ACHN (cell line): ENCODE measurements around the gene MMS22L.

Experiments
- DNase-seq: peaks from one replicate; pipeline ENCODE4 v3.0.0-alpha.2; 2015
- in situ Hi-C: cut with HindIII; loops from 2 replicates; pipeline ENCODE4 v1.10.0; 2017; ENCODE audit warnings: low sequenced_read_pairs, low pct_ligation_motif_present, low pct_unique_long_range_greater_than_20kb

MMS22L gene, protein sequence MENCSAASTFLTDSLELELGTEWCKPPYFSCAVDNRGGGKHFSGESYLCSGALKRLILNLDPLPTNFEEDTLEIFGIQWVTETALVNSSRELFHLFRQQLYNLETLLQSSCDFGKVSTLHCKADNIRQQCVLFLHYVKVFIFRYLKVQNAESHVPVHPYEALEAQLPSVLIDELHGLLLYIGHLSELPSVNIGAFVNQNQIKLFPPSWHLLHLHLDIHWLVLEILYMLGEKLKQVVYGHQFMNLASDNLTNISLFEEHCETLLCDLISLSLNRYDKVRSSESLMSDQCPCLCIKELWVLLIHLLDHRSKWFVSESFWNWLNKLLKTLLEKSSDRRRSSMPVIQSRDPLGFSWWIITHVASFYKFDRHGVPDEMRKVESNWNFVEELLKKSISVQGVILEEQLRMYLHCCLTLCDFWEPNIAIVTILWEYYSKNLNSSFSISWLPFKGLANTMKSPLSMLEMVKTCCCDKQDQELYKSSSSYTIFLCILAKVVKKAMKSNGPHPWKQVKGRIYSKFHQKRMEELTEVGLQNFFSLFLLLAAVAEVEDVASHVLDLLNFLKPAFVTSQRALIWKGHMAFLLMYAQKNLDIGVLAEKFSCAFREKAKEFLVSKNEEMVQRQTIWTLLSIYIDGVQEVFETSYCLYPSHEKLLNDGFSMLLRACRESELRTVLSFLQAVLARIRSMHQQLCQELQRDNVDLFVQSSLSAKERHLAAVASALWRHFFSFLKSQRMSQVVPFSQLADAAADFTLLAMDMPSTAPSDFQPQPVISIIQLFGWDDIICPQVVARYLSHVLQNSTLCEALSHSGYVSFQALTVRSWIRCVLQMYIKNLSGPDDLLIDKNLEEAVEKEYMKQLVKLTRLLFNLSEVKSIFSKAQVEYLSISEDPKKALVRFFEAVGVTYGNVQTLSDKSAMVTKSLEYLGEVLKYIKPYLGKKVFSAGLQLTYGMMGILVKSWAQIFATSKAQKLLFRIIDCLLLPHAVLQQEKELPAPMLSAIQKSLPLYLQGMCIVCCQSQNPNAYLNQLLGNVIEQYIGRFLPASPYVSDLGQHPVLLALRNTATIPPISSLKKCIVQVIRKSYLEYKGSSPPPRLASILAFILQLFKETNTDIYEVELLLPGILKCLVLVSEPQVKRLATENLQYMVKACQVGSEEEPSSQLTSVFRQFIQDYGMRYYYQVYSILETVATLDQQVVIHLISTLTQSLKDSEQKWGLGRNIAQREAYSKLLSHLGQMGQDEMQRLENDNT

DNA sequence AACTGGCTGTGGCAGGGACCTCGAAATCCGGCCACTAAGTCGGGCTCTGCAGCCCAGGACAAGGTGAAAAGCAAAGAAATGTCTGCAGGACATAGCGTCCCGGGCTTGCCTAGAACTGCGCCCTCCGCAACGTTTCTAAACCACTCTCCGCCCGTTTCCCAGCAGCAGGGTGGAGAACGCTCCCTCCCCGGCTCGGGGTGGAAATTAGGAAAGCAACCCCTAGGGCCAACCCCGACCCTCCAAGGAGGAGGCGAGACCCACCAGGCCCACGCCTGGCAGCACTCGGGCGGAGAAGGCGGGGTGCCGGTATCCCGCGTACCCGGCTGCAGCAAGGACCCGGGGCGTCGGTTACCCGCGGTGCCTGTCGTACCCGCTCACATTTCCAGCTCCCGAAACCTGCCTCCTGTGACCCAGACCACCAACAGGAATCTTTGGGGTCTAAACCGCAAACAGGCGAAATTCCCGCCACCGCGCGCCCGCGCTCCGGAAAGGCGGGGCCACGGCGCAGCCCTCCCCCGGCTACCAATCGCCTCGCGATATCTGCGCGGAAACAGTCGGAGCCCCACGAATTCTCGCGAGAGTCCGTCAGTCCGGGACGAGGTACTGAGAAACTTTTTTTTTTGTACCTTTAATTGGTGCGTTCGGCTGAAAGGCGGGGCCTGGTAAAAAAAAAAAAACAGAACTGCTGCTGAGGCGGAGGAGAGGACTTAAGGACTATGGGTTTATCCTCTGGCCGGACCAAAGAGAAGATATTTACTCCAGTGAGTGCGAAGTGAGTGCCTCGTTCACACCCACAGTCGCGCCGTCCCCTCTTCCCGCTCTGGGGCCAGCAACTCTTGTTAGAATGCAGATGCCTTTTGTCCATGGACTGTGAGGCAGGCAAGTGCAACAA is at the start of gene MMS22L:
Gene MMS22L, minus strand, starts transcription at position 491 of the 892 bp plus-strand sequence. CDS start 739 bp downstream, outside the sequence.
- in situ Hi-C loops = no loop called here
- DNase-seq = peak; percentile 90

DNA sequence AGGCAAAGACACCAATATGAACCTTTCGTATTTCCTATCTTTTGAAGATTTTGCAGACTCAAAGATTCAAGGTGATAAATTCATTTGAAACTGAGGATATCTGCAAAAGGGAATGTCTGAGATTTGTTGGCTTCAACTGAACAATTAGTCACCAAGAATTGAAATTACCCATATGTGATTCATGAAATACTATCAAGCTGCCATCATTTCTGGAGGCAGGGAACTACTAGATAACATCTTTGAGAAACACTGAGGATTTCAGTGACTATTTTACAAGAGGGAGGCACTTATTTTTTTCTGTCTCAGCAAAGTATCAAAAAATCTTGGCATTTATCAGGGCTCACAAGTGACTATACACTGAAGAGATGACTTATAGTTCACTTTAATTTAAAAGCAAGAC is 39.8 kb upstream of the MMS22L start:
- no peak for DNase-seq
- in situ Hi-C loops = no loop called here

DNA sequence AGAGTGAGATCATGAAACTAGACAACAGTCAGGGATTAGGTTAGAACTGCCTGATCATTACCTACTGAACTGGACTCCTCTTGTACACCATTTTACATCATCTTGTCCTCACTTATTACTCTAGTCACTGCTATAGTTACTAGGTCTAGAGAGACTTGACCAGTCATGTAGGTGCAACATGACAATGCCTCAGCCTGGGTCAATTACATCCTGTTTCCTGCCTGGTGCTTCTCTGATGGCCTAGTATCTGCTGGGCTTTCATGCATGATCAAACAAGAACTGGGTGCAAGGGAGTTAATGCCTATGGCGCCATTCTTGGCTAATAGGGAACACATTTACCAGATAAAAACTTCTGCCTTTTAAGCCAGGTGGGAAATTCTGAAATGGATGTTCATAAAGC is 39.2 kb upstream of the MMS22L start:
- no peak for DNase-seq

DNA sequence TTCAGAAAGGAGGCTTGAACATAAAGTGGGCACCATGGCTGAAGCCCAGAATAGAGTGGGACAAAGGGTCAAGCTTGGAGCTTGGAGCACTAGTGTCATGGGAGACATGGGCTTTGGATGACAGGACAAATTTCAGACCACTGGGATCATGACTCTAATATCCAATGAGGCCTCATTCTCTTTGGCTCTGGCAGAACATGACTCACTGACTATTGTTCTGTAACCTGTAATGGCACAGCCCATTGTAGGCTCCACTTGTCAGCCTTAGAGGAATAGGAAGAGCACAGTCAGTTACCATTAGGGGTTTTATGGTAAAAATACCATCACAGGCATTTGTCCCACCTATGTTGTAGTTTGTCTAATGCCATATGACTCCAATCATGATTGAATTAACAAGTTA is 34.0 kb upstream of the MMS22L start:
- in situ Hi-C loops = no loop called here
- DNase-seq = no peak

More for the DNA sequence above, 39.2 kb upstream of the MMS22L start:
- in situ Hi-C loops = no loop called here

DNA sequence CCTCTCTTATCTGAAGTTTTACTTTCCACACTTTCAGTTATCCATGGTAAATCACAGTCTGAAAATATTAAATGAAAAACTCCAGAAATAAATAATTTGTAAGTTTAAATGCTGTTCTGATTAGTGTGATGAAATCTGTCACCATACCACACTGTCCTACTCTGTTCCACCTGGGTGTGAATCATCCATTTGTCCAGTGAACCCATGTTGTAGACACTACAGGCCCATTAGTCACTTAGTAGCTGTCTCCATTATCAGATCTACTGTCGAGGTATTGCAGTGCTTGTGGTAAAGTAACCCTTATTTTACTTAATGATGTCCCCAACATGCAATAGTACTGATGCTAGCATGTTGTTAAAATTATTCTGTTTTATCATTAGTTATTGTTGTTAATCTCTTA is 29.2 kb upstream of the MMS22L start:
- in situ Hi-C loops = no loop called here
- no peak for DNase-seq

DNA sequence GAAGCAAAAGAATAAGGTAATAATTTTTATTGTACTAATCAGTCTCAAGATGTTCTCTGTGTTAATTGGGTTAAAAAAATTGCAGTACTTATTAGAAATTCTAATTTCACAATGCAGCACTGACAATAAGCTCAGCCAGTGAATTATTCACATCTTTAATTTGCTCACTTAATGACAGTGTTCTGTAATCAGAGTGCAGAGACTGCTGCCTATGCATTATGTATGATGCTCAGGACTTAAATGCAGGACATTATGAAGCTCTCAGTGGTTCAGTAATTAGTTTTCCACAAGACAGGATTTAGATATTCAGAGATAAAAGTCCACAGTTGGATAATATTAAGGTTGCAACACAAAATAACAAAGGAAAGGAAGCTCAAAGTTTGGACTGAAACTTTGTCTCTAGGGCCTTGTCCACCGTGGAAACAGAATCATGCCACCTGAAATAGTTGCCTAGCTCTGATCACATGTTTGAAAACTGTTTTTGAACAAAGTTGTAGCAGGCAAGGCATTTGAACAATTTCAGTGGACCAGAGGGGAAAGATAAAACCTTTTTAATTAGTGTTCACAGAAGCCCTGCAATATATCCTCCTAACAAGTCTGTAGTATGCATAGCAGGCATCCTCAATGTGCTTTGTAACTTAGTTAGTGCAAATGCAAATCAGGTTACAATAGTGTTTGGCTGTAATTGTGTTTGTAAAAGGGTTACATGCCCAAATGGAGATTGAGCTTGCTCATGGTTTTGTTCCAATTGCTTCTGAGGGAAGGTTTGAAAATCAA is 23.7 kb upstream of the MMS22L start:
- in situ Hi-C loops = no loop called here
- no peak for DNase-seq

DNA sequence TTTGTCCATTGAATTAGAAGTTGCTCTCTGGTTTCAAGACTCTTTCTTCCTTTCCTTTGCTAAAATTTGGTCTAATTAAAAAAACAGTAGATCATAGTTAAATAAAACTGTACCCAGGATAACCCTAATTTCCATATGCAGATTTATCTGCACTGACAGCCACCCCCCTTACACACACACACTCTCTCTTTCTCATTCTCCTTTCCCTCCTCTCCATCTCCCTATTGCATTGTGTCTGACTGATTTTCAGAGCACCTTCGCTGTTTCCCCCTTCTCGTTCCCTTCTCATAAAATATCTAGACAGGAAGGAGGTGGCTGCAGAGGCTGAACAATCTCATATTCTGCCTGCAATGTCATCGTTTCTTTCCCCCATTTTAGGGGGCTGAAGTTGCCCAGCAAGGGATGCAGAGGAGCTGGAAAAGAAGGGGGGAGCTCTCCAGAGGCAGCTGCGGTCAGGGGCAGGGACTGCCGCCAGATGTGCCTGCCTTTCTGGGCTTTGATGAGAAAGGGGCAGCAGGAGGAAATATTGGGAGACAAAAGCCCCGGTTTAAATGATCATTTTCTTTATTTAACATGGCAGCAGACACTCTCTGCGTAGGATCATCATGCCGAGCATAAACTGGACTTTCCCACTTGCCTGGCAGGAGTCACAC is 22.5 kb upstream of the MMS22L start:
- in situ Hi-C loops = no loop called here
- no peak for DNase-seq

DNA sequence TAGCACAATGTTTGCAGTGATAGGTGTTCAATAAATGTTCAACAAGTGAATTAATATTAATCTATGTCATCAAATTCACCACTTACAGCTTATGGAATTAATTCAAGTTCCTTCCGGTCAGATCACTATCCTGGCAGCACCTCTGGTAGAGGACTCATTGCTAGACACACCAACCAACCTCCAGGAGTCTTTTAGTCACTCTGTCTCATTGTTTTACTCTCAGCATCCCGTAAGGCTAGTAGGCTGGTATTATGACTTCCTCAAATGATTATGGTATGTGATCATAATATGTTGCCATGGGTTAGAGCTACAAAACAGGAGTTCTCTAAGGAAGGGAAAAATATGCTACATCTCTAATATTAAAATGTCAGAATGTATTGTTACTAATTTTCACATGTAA is 21.7 kb upstream of the MMS22L start:
- in situ Hi-C loops = no loop called here
- no peak for DNase-seq

DNA sequence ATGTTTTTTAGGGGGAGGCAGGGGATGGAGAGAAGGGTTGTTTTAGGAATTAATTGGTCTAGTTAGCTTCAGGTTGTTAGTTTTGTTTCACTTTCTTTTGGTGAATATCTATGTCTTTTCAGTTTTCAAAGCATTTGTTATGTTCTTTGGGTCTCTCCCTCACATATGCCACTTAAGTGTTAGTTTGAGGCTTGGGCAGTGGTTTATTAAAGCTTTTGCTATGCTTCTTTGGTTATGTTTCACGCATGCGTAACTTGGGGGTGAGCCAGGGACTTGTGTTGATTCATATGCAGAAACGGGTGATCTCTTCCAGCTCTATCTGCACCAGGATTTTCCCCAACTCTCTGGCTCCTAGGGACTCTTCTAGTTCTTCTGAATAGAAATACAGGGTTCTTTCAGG is 11.4 kb upstream of the MMS22L start:
- in situ Hi-C loops = no loop called here
- DNase-seq = peak; percentile 28

DNA sequence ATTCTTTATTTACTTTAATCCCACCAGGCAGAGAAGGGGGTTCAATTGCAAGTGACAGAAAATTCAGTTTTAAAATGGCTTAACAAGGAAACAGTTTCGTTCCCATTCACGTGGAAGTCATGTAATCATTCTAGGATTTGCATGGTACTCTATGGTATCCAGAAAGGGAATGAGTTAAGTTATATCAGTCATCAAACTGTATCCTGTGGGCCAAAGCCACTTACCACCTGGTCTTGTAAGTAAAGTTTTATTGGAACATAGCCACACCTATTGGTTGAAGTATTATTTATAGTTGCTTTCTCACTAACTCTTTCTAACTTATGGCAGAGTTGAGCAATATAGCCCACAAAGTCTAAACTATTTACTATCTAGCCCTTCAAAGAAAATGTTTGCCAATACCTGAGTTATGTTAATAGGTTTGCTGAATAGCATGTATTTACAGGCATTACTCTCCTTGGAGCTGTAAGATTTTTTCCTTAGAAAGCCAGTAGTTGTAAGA is 10.2 kb upstream of the MMS22L start:
- in situ Hi-C loops = no loop called here
- no peak for DNase-seq

DNA sequence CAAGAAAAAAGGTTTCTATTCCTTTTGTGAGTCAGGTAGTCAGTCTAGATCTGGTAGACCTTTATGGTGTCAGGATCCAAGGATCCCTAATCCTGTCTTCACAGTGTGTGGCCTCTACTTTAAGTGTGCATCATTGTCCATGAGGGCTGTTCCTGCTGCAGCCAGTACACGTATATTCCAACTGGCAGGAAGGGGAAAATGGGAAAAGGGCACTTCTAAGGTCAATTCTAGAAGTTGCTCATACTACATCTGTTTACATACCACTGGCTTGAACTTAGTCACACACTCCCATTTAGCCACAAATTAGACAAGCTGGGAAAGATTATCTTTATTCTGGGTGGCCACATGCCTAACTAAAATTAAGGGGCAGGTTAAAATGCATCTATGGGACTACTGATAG is 9.7 kb upstream of the MMS22L start:
- in situ Hi-C loops = no loop called here
- no peak for DNase-seq

DNA sequence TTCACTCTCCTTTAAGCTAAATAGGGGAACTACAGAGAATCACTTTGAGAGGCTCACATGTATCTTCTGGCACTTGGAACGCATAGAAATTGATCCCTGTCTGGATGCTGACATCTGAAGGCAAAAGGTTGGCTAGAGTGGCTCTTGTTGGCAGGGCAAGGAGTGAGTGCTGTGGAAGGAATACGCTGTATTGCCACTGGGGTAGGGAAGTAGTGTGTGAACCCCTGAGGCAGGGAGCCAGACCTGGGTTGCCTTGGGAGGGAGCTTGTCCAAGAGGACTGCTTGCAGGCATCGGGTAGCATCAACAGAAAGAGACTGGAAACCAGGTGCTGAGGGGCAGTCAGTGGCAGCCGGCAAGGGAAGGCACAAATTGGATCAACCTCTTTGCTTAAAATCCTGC is 8.9 kb upstream of the MMS22L start:
- in situ Hi-C loops = no loop called here
- no peak for DNase-seq

DNA sequence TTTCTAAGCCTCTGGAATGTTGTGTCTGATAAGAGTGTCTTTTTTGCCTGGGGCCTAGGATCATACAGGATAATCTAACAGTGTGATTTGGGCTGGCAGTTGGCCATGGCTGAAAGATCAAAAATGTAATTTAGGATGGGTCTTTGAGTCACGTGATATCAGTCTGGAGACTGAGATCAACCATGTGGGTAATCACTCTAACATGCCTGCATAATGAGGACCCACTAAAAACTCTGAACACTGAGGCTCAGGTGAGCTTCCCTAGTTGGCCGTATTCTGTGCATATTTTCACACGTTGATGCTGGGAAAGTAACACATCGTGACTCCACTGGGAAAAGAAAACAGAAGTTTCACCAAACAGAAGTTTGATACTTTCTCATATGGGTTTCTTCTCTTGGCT is 6.3 kb upstream of the MMS22L start:
- no peak for DNase-seq
- in situ Hi-C loops = no loop called here

DNA sequence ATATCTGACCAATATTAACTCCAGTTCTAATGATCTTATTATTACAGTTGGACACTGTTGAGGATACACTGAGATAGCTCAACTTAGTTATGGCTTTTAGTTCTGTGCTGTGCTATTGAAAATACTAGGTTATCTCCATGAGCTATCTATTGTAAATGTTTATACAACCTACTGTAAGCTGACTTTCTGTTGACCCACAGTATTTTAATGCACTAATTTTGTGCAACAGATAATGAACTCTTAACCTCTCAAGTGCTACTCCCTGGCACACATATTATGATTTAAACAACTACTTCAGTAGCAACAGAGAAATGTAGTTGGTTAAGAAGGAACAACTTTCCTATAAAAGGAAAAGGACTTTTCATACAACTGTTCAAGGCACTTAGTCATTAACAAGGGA is 5.2 kb upstream of the MMS22L start:
- in situ Hi-C loops = no loop called here
- no peak for DNase-seq

DNA sequence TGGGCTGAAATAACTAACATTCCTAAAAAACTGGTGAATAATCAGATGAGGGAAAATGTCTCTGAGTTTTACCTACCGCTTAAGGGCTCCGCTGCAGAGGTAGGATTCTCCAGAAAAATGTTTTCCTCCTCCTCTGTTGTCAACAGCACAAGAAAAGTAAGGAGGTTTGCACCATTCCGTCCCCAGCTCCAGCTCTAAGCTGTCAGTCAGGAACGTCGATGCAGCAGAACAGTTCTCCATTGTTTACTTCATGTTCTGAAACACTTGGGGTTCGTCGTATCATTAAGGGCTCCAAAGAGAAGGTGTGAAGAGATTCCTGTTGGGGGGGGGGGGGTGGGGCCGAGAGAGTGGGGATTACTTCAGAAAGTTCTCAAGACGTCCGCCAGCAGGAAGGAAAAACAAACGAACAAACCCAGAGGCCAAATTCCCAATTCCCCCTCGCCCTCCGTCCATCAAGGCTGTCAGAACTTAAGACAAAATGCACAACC is 734 bp downstream of the MMS22L start:
- peak; percentile 7 for DNase-seq
- in situ Hi-C loops = no loop called here

DNA sequence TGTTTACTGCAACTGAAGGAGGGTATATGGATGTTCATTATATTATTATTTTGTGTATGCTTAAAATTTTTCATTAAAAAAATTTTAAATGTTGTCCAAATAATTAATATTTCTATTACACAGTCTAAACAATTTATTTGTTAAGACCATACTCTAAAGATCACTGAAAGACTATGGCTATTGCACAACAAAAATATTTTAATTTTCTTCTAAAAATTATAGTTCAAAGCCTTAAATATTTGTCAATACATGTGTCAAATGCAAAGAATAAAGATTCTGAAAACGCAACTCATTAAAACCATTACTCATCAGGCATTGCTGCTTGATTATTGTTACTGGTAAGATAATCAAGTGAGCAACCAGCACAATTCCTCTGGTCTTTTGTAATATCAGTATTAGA is 2.2 kb downstream of the MMS22L start:
- in situ Hi-C loops = no loop called here
- no peak for DNase-seq

DNA sequence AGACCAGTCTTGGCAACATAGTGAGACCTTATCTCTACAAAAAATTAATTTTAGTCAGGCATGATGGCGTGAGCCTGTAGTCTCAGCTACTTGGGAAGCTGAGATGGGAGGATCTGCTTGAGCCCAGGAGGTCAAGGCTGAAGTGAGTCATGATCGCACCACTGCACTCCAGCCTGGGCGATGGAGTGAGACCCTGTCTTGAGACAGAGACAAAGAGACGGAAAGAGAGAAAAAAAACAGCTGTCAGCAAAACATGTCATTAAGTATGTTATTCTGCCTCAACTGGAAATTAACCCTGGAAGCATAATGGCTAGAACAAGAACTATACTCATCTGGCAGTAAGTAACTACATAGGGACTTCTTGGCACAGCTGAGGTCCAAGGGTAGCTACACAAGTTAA is 7.2 kb downstream of the MMS22L start:
- DNase-seq = peak; percentile 17
- in situ Hi-C loops = no loop called here
